Mesenteric fat pad (tissue), 1 donor: ENCODE measurements around the gene GNB1L. TPM values are rescaled to one million over a fixed set of nuclear protein-coding genes. Genes with fewer than 3 reads are reported as not detected.

ENCODE experiments used
- DNase-seq: peaks from one replicate; pipeline ENCODE4 v3.0.0-alpha.2; 2020; ENCODE audit warnings: low spot score
- long read RNA-seq: library from polyadenylated mRNA; unstranded; transcript quantifications from one replicate; pipeline ENCODE4 v2.0.0, GENCODE V29; 2020
- total RNA-seq: library from RNA; stranded (reverse); fragmentation: NEBNext Ultra II Directional; extraction: Animal tissue kit (Norgen Biotek cat#: 25700); gene quantifications from one replicate; pipeline ENCODE4 v1.2.1, GENCODE V29; 2021
- donor health status: DM: yes; HTN: yes; CAD: no.

GNB1L gene
- total RNA-seq = 4.2 TPM
- long read RNA-seq, full-length matches to known transcripts = 46 of 87 reads
- long read RNA-seq, partial matches to known transcripts = 3 of 87 reads
- long read RNA-seq, other reads (novel, unspliced or antisense) = 38 of 87 reads

- peak; percentile 99 for DNase-seq
Observed at GRCh38 chr22:19854778-19855503, at the start of gene GNB1L, which contains the start of gene RTL10. Gene GNB1L, minus strand, starts transcription at chr22:19854874. Its CDS starts 33,519 bp downstream, at chr22:19821355. Gene RTL10, minus strand, starts transcription at chr22:19854874. Its CDS starts 2,613 bp downstream, at chr22:19852261.

- no peak for DNase-seq
Observed at GRCh38 chr22:19904174-19904856, 49.6 kb upstream of the GNB1L start.

- DNase-seq = no peak
Observed at GRCh38 chr22:19903513-19903912, 48.8 kb upstream of the GNB1L start.

DNA sequence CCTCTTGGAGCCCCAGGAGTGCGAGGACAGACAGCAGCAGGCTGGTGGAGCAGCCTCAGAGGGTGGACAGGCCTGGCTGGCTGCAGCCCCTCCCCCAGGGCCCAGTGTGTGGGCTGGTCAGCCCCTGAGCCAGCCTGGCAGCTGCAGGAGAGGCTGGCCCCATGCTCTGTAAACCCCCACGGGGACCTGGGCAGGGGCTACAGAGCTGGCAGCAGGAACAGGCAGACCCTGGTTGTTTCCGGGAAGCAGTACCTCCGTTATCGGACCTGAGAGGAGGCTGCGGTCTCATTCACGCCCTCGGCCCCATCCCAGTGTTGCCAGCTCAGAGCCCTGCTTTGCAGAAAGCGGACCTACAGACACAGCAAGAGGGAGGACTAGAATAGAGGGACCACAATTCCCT, 48.4 kb upstream of the GNB1L start:
- no peak for DNase-seq

DNA sequence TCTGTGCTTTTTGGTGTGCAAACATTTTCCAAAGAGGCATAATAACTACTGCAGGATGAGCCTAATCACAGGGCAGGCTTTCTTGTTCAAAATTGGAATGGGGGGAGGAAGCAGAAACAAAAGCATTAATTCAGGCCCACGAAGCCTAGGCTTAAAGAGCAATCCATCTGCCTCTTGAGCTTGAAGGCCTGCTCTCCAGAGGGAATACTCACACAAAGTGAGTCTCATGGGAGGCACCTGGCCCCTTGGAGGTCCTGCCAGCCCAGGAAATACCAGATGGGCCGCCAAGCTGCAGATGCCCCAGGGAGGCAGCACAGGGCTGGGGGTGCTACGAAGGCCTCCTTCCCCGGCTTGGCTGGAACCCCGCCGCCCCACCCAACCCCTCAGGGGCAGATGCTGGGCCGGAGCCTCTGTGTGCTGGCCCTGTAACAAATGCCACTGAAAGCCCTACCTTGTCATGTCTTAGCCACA, 47.6 kb upstream of the GNB1L start:
- no peak for DNase-seq

- no peak for DNase-seq
Observed at GRCh38 chr22:19901577-19902244, 47.0 kb upstream of the GNB1L start.

DNA sequence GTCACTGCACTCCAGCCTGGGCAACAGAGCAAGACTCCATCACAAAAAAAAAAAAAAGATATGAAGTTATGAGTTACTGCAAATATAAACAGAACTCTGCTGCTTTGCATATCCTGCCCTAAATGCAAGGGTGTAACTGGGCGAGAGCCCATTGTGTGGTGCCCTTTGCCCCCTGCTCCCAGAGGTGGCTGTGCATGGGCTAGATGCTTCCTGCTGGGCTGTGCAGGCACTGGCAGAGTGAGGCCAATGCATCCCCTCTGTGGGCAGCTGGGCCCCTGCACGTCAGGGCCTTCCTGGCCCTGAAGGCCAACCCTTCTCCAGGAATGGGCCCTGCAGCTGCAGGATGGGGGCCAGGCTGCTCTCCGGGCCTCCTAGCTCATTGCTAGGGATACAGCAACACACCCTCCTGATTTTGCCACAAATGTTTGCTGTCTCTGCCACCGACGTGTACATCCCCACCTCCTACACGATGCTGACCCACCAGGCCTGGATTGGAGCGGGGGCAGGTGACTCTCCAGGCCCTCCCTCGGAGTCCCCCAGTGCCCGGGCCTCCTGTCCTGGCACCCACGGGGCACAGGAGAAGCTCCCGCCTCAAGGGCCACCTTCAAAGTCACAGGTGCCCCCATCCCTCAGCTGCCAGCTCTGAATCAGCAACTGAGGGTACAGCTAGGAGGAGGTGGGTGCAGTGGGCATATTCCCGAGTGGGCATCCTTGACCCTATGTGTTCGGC, 46.2 kb upstream of the GNB1L start:
- DNase-seq = no peak

DNA sequence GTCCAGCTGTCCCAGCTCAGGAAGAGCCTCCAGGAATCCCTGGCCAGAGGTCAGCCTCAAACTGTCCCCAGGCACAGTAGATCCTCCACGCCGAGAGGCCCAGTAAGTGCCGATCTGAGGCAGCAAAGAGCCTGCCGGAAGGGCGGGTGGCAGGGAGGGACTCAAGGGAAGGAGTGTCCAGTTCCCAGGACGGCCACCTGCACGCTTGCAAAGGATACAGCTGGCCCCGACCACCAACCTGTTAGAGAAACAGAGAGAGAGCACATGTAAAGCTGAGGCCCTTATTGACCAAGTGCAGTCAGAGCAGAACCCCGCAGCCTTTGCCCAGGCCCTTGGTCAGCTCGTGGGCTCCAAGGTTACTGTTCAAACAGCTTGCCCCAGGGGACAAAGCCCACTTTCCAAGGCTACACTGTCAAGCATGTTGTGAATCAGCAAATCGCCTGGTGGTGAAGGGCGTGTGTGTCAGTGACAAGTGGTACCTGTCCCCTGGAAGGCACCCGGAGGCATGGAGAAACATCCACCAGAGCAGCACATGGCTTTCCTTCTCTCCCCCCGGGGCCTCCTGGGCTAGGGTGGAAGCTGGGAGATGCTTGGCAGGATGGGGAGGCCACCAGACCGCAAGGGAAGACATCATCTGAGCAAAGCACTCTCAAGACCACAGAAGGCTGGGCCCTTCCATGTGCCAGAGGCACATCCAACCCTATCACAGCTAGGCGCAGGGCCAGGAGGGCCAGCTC, 44.3 kb upstream of the GNB1L start:
- no peak for DNase-seq

- DNase-seq = no peak
Observed at GRCh38 chr22:19898145-19898544, 43.5 kb upstream of the GNB1L start.

DNA sequence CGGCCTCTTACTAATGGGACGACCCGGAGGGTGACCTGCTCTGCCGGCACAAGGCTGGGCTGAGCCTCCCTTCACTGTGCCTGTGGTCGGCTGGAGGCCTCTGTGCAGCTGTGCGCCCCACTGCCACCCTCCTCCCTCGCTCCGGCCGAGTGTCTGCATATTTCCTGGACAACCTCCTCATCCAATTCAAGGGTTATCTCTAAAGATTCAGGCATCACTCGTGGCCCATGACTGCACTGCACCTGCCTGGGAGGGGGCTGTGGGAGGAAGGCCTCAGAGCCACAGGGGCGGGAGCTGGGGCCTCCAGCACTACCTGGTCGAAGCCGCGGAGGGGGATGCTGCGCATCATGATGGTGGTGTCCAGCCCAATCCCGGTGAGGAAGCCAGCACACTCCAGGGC, 43.1 kb upstream of the GNB1L start:
- DNase-seq = no peak

- DNase-seq = no peak
Observed at GRCh38 chr22:19896665-19897355, 42.1 kb upstream of the GNB1L start.

- no peak for DNase-seq
Observed at GRCh38 chr22:19895160-19895849, 40.6 kb upstream of the GNB1L start.

DNA sequence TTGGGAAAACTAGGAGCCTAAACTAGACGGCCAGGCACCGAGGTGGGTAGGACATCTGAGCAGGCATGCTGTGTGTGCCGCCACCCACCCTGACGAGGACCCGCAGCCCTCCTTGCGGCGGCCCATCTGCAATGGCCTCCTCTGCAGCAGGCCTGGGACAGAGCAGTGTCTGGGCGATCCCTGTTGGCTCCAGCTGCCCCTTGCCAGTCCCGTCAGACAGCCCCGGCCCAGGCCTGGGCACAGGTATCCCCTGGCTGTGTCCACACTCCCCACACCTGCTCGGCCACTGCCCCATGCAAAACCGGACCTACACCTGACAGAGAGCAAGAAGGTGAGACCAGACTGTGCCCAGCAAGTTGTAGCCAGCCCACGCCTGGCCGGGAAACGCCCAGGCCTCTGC, 38.7 kb upstream of the GNB1L start:
- DNase-seq = no peak

- no peak for DNase-seq
Observed at GRCh38 chr22:19892925-19893324, 38.3 kb upstream of the GNB1L start.

DNA sequence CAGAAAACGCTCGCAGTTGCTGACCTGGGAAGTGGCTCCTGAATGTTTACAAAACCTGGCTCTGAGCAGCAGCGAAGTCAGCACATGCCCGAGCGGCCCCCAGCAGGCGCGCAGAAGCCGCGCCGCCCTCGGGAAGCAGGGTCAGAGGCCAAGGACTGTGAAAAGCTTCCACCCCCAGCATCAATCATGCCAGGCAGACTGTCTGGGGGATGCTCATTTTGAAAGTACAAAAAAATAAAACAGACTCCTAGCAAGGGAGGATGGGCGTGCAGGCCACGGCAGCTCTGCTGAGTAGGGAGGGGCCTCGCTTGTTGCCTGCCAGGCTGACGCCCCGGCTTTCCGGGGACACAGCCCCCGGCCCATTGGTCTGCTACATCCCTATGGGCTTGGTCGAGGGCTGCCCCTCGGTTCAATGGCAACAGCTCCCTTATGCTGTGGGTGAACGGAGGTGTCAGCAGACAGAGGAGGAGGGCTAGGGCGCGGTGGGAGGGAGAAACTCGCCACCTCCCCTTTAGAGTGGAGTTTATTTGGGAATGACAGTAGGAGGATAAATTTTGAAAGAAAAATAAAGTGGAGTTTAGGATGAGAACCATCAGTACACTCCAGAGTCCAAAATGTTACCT, 37.7 kb upstream of the GNB1L start:
- DNase-seq = no peak

- no peak for DNase-seq
Observed at GRCh38 chr22:19891317-19892256, 36.9 kb upstream of the GNB1L start.

GRCh38 chr22:19890502-19891316, 36.0 kb upstream of the GNB1L start:
- no peak for DNase-seq
